Prostate gland (tissue), 2 donors: Measurements from ENCODE around the gene CTBP2.

Experiments used
- POLR2A ChIP-seq: fragments of 450-650 bp; IDR thresholded peaks from one replicate; pipeline ENCODE4 v1.6.1; 2016; ENCODE audit warnings: antibody characterized with exemption, mild to moderate bottlenecking
- TF ChIP-seq, protein P1 (sequence below), 4 experiments: fragments of 200-600 bp in 2 of 4; fragments of 450-650 bp in 2 of 4; sonication (generic) in 2 of 4; IDR thresholded peaks; 1 replicate in 3 of 4; 2 replicates in 1 of 4; pipeline ENCODE4 v1.5.1; 2016 to 2019; ENCODE audit warnings: antibody characterized with exemption in 4 of 4, mild to moderate bottlenecking in 2 of 4, moderate library complexity in 2 of 4

DNA sequence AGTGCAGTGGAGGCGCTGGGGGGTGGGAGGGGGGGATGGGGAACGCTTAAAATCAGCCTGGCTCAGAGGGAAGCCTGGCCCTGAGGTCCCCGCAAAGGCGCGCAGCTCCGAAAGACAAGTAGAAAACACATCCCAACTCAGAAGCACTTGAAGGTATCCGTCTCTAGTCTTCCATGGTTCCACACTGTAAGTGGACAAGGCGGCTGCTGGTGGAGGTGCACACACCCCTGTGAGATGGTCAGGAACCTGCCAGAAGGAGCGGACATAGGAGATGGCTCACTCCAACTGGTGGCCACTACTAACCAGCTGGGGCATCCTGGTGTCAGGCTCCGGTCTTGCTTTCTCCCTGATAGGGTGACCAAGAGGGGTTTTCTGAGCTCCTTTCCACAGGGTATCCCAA lies 41.7 kb downstream of the CTBP2 start:
- TF ChIP-seq, protein P1, sequence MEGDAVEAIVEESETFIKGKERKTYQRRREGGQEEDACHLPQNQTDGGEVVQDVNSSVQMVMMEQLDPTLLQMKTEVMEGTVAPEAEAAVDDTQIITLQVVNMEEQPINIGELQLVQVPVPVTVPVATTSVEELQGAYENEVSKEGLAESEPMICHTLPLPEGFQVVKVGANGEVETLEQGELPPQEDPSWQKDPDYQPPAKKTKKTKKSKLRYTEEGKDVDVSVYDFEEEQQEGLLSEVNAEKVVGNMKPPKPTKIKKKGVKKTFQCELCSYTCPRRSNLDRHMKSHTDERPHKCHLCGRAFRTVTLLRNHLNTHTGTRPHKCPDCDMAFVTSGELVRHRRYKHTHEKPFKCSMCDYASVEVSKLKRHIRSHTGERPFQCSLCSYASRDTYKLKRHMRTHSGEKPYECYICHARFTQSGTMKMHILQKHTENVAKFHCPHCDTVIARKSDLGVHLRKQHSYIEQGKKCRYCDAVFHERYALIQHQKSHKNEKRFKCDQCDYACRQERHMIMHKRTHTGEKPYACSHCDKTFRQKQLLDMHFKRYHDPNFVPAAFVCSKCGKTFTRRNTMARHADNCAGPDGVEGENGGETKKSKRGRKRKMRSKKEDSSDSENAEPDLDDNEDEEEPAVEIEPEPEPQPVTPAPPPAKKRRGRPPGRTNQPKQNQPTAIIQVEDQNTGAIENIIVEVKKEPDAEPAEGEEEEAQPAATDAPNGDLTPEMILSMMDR (IDR thresholded peaks at IDR 0.05): no peak
- no peak for TF ChIP-seq POLR2A
